HG02642 (cell line): ENCODE results near the gene GALNT14.

Experiments used
- ATAC-seq: cut with Tn5 transposase; IDR thresholded peaks from one replicate; pipeline ENCODE4 v1.9.1; 2021; ENCODE audit warnings: mild to moderate bottlenecking; ENCODE audit not compliant: unreplicated experiment, poor library complexity

The GALNT14 gene

DNA sequence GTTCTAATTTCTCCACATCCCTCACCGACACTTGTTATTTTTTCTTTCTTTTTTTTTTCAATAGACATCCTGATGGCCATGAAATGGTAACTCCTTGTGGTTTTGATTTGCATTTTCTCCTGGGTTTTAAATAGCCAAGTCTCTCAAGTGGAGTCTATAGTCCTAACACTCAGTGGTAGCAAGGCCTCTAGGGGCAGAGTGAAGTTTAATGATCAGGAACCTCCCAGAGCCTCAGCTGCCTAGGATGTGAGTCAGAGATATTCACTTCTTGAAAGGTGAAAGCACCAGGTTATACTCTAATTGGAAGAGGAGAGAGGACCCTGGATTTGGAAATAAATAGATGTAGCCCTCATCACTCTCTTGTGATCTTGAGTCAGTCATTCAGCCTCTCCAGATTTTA, 268.3 kb downstream of the GALNT14 start:
- ATAC-seq, result no peak

DNA sequence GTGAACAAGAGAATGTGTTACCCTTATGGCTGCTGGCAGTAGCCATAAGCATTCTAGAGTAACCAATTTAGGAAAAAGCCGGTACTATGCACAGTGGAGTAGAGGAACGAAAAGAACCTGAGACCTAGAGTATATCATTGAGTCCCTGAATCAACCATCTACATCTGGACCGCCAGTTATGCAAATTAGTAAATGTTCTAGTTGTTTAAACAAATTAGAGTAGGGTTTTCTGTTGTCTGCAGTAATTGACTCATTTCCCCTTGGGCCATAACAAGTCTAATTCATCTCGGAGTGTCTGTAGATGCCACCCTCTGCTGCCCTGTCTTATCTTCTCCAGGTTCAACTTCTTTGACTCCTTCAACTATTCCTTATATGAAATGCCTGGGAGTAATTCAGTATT, 270.9 kb downstream of the GALNT14 start:
- no peak for ATAC-seq

DNA sequence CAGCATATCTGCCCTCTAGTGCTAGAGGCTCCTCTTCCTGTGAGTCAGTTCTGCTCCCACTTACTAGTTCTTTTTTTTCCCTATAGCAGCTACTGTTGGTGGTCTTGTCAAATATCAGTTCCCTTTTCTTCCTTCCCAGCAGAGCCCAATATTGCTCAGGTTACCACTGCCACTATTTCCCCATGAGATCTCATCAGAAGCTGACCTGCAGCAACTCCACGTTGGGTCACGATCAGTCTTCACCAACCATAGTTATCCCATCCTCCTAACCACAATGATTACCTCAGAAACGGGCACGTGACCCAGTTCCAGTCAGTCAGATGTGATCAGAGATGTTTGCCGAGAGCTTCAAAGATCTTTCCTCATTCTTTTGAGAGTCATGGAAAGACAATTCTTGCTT, 271.3 kb downstream of the GALNT14 start:
- no peak for ATAC-seq

DNA sequence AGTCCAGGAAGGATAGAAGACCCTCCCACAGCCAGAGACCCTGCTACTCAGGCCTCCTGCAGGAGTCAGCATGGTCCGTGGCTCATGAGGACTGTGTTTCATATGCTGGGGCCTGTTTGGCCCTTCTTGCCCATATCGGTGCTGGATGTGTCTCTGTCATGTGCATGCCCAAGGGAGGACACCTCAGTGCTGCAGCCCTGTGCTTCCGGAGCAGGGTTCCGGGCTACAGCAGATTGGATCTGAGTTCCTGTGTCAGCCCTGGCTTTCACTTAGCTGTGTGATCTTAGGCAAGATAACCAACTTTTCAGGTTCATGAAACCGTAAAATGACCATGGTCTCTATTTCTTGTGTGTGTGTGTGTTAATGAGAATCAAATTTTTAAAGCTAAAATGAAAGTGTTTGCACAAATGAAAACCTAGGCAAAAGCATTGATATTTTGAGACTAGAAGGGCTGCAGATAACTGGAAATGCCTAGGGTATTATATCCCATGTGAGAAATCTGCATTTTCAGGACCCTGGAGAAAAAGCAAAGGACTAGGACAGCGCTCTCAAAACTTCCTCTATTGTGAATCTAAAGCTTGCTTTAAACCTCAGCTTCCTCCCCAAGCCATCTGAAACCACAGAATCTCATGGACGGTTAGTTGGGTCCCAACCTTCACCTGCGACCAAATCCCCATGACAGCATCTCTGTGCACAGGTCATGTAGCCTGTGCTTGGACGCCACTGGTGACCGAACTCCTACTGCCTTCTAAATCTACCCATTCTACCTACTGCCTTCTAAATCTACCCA, 272.2 kb downstream of the GALNT14 start:
- ATAC-seq, result no peak

DNA sequence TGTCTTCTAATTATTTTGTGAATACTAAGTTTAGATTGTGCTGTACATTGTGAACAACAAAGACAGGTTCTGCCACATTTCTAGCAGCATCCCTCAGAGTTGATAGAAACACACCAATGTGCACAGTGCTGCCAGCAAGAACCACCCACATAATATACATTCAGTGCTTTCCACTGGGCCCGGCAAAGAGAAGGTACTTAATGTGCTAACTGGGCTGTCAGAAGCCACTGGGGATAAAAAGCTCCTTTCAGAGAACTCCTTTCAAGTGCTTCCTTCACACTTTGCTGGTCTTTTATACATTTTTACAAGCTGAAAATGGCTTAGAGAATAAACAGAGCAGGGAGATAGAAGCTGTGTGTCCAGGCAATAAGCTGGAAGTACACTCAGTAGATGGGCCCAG, 273.0 kb downstream of the GALNT14 start:
- ATAC-seq, result no peak

DNA sequence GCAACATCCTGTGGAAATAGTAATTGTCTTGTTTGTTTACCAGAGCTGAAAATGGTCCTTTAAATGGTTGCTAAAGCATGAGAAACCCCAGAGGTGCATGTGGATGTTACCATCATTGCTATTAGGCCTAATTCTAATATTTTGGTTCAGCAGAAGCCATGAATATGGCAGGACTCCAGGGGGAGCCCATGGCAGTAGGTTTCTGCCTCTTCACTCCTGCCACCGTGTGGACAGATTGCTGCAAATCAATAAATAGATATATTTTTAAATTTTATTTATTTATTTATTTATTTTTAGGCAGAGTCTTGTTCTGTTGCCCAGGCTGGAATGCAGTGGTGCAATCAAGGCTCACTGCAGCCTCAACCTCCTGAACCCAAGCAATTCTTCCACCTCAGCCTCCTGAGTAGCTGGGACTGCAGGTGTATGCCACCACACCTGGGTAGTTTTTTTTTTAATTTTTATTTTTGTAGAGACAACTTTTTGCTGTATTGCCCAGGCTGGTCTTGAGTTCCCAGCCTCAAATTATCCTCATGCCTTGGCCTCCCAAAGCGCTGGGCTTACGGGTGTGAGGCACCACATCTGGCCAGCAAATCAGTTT, 276.1 kb downstream of the GALNT14 start:
- ATAC-seq, result peak; percentile 55

DNA sequence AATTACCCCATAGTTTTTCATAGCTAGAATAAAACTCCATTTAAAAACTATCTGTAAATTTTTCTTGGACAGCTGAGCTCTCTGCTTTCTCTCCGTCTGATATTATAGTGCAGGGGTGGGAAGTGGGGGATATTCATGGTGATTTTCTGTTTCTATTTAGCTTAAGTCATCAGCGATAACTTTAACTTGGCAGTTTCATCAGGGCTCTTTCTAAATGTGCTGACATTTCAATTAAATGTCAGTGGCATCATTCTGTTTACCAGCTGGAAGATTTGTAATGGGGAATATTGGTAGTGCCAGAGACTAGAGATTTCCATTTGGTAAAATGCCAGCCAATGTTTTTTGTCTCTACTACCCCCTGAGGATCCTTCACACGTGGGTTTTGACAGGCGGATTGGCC, 277.5 kb downstream of the GALNT14 start:
- no peak for ATAC-seq
